ENCODE results near the gene SLC34A3. TPM values are rescaled to one million over a fixed set of nuclear protein-coding genes. Genes with fewer than 3 reads are reported as not detected.
A peak's percentile ranks its signal among the peaks of the same experiment; 100 is the strongest.

SLC34A3 gene
- total RNA-seq, 4 donors from 2014 or later = 0.33 TPM; not detected in 3

DNA sequence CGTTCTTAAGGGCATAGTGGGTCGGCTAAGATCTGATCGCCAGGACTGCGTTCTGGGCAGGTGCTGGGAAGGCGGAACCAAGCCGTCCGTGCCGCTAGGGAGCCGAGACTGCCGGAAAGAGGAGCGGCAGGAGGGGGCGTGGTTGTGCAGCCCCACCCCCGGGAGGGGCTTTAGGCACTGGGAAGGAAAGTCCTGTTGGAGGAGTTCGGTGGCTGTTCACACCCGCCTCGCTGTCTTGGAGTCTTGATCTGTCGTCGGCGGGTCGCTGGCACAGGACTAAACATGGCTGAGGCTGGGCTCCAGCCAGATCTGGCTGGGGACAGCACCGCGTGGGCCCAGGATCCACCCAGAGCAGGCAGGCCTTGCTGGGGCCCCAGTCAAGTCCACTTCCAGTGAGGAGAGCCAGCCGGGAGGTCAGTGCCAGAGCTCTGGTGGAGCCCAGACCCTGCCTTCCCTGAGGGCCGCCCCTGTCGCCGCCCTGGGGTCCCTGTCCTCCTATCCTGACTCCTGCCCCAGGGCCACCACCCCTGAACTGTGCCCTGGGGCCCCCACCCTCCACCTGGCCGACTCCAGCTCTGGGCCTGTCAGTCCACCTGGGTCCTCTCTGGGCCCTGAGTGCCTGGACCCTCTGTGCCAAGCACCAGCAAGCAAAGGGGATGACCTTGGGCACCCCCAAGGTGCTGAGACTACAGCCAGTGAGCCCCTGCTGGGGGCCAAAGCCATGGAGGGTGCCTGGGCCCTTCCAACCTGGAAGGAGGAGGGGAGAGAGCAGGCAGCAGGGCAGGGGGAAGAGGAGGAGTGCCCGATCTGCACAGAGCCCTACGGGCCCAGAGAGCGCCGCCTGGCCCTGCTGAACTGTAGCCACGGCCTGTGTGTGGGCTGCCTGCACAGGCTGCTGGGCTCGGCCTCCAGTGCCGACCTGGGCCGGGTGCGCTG, 13.2 kb upstream of the SLC34A3 start:
- intact Hi-C loops (cut with DNase I) = no loop called here
- peak; percentile 76 to 81 for DNase-seq
- Histone ChIP-seq H3K27me3 (no peaks in the 10 kb centered on the region), H3K4me1 (peaks cover 2 to 10% of the 10 kb centered on the region in 2 donors), H3K27ac (no peak overlapping the region), H3K9me3 (no peaks in the 10 kb centered on the region), H3K4me3 (replicated peaks in 1 of 3) (peak overlapping the region in 1 of 3 donors; percentile 9), H3K36me3 (no peaks in the 10 kb centered on the region)
- TF ChIP-seq, protein P1, sequence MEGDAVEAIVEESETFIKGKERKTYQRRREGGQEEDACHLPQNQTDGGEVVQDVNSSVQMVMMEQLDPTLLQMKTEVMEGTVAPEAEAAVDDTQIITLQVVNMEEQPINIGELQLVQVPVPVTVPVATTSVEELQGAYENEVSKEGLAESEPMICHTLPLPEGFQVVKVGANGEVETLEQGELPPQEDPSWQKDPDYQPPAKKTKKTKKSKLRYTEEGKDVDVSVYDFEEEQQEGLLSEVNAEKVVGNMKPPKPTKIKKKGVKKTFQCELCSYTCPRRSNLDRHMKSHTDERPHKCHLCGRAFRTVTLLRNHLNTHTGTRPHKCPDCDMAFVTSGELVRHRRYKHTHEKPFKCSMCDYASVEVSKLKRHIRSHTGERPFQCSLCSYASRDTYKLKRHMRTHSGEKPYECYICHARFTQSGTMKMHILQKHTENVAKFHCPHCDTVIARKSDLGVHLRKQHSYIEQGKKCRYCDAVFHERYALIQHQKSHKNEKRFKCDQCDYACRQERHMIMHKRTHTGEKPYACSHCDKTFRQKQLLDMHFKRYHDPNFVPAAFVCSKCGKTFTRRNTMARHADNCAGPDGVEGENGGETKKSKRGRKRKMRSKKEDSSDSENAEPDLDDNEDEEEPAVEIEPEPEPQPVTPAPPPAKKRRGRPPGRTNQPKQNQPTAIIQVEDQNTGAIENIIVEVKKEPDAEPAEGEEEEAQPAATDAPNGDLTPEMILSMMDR (IDR thresholded peaks at IDR 0.05) = no peak
- TF ChIP-seq POLR2A (IDR thresholded peaks at IDR 0.05) = peak in 1 of 2 donors; percentile 23
- 52 to 84% methylated on average over 14 to 25 of the region's 36 CpGs for WGBS, 2 donors

DNA sequence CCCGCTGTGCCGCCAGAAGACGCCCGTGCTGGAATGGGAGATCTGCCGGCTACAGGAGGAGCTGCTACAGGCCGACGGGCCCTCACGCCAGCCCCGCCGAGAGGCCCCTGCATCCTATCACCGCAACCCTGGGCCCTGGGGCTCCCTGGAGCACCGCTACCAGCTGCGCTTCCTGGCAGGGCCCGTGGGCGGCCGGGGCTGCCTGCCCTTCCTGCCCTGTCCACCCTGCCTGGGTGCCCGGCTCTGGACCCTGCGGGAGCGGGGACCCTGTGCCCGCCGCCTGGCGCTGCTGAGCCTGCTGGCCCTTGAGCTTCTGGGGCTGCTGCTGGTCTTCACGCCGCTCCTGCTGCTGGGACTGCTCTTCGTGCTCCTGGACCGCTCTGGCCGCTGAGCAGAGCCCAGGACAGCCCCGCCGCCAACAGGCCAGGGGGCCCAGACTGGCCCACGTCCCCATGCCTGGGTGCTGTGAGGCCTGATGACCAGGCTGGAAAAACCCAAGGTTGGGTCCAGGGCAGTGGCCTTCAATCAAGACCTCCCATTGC, 12.4 kb upstream of the SLC34A3 start:
- Histone ChIP-seq H3K4me3 (replicated peaks in 1 of 3) (no peak overlapping the region), H3K27me3 (no peaks in the 10 kb centered on the region), H3K27ac (no peak overlapping the region), H3K36me3 (no peaks in the 10 kb centered on the region), H3K4me1 (peaks cover 8 to 16% of the 10 kb centered on the region in 2 donors), H3K9me3 (no peaks in the 10 kb centered on the region)
- DNase-seq = no peak
- intact Hi-C loops (cut with DNase I) = no loop called here
- 90 to 92% methylated on average over 5 to 11 of the region's 30 CpGs for WGBS, 2 donors
- no peak for TF ChIP-seq POLR2A (IDR thresholded peaks at IDR 0.05)
- TF ChIP-seq, protein P1 (IDR thresholded peaks at IDR 0.05) = no peak

DNA sequence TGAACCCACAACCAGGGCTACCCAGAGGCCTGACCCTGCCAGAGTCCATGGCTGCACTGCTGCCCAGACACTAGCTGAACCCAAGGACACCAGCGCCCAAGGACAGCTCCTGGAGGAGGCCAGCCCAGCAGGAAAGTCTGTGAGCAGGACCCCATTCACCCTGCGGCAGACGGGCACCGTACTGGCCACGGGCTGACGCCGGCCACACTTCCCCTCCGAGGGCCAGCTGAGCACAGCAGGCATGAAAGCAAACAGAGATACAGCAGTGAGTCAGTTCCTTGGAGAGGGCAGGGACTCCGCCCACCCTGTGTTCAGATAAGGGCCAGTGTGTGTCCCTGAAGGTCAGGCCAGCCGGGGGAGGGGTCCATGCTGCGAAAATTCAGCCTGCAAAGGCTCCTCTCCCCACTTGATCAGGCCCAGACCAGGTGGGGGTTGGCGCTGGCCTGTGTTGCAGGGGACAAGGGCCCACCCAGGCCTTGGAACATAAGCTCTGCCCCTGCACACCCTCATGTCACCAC, 11.9 kb upstream of the SLC34A3 start:
- H3K27me3 ChIP-seq = no peaks in the 10 kb centered on the region
- DNase-seq = no peak
- WGBS, 2 donors = 76 to 90% methylated on average over 9 to 10 of the region's 12 CpGs
- peaks cover 10 to 16% of the 10 kb centered on the region in 2 donors for H3K4me1 ChIP-seq
- H3K27ac ChIP-seq = no peak overlapping the region
- H3K9me3 ChIP-seq = no peaks in the 10 kb centered on the region
- intact Hi-C loops (cut with DNase I) = no loop called here
- no peak overlapping the region for H3K4me3 ChIP-seq (replicated peaks in 1 of 3)
- TF ChIP-seq, protein P1 (IDR thresholded peaks at IDR 0.05) = no peak
- TF ChIP-seq POLR2A (IDR thresholded peaks at IDR 0.05) = no peak
- no peaks in the 10 kb centered on the region for H3K36me3 ChIP-seq

DNA sequence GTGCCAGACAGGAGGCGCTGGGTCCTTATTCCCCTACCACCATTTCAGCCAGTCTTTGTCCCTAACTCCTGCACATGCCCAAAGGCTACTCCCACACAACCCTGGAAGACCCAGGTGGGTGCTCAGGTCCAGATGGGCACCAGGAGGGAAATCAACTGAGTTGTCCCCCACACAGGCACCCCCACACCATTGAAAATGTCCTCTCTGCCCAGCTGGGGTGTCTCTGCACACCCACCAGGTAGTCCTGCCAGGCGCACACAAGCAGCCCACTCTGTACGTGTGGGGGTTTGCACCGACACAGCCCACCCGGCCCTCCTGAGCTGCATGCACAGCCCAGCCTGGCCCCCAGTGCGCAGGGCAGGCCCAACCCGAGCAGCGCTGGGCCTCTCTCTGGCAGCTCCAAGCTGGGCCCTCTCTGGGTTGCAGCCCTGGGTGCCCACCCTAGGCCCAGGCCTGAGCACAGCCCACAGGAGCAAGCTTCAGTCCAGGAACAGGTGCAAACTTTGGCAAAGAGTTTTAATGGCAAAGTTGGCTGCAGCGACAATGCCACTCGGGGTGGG, 10.9 kb upstream of the SLC34A3 start:
- no peak overlapping the region for H3K4me3 ChIP-seq (replicated peaks in 1 of 3)
- DNase-seq = no peak
- no peak overlapping the region for H3K27ac ChIP-seq
- no peaks in the 10 kb centered on the region for H3K9me3 ChIP-seq
- TF ChIP-seq, protein P1 (IDR thresholded peaks at IDR 0.05) = no peak
- TF ChIP-seq POLR2A (IDR thresholded peaks at IDR 0.05) = no peak
- WGBS, 2 donors = 93 to 98% methylated on average over 5 to 6 of the region's 10 CpGs
- H3K4me1 ChIP-seq = peaks cover 13 to 22% of the 10 kb centered on the region in 2 donors
- no peaks in the 10 kb centered on the region for H3K27me3 ChIP-seq
- intact Hi-C loops (cut with DNase I) = no loop called here
- no peaks in the 10 kb centered on the region for H3K36me3 ChIP-seq

All from thyroid gland (tissue), 4 donors.